ENCODE results near the gene DDX1. TPM values are rescaled to one million over a fixed set of nuclear protein-coding genes. Genes with fewer than 3 reads are reported as not detected.

DDX1 gene
- total and polyA plus RNA-seq, 2 donors (not counting 1 experiment from before 2014, with no cell fraction given) = 54.3 to 176 TPM

DNA sequence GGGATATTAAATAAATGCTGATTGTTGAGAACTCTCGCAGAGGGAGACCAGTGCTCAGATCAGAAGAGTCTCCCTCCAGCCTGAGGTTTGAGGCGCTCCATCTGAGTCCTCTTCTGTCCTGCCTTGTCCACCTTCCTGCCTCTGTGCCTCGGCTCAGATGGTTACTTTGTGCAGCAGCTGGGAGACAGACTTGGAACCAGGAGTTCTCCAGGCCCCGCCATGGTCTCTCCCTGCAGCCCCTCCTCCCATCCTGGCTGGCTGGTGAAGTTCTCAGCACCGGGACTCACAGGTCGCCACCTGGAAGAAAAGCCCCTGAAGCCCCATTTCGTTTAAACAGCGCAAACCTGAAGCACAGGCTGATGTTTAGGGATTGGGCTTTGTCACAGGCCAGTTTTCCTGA is 60.6 kb downstream of the DDX1 start:
- TF ChIP-seq, protein P1, sequence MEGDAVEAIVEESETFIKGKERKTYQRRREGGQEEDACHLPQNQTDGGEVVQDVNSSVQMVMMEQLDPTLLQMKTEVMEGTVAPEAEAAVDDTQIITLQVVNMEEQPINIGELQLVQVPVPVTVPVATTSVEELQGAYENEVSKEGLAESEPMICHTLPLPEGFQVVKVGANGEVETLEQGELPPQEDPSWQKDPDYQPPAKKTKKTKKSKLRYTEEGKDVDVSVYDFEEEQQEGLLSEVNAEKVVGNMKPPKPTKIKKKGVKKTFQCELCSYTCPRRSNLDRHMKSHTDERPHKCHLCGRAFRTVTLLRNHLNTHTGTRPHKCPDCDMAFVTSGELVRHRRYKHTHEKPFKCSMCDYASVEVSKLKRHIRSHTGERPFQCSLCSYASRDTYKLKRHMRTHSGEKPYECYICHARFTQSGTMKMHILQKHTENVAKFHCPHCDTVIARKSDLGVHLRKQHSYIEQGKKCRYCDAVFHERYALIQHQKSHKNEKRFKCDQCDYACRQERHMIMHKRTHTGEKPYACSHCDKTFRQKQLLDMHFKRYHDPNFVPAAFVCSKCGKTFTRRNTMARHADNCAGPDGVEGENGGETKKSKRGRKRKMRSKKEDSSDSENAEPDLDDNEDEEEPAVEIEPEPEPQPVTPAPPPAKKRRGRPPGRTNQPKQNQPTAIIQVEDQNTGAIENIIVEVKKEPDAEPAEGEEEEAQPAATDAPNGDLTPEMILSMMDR (conservative IDR thresholded peaks at IDR 0.05 in 1 of 2, IDR thresholded peaks at IDR 0.05 in 1 of 2; ENCODE audit: low read depth in 1 of 2, low read length in 2 of 2) = no peak
- TF ChIP-seq EZH2 (IDR thresholded peaks at IDR 0.05; ENCODE audit: low read length, missing control alignments) = no peak
- Histone ChIP-seq H4K20me1 (ENCODE audit: control insufficient read depth, extremely low read depth, insufficient read depth, low read length) (no peaks in the 10 kb centered on the region), H3K9ac (ENCODE audit: insufficient read depth, low read length) (no peak overlapping the region), H3K27ac (ENCODE audit: insufficient read depth, low read length) (no peak overlapping the region), H3K36me3 (ENCODE audit: control insufficient read depth, insufficient read depth, low read length) (no peaks in the 10 kb centered on the region), H3K27me3 (ENCODE audit: control insufficient read depth, insufficient read depth, low read length) (no peaks in the 10 kb centered on the region), H3K4me1 (ENCODE audit: control insufficient read depth, extremely low read depth, insufficient read depth, low read length) (no peaks in the 10 kb centered on the region), H3K79me2 (ENCODE audit: control insufficient read depth, insufficient read depth, low read length) (no peaks in the 10 kb centered on the region), H3K9me3 (ENCODE audit: control insufficient read depth, insufficient read depth, low read depth, low read length) (no peaks in the 10 kb centered on the region), H3K4me3 (replicated peaks in 1 of 4; ENCODE audit: control extremely low read depth in 1 of 4, insufficient read depth in 1 of 4, low read depth in 3 of 4, low read length in 4 of 4) (no peak overlapping the region), H3K4me2 (ENCODE audit: extremely low read depth, insufficient read depth, low read length) (no peak overlapping the region), H2AFZ (ENCODE audit: low read length) (no peak overlapping the region)
- DNase-seq (ENCODE audit: low read depth in 2 of 2) = no peak

DNA sequence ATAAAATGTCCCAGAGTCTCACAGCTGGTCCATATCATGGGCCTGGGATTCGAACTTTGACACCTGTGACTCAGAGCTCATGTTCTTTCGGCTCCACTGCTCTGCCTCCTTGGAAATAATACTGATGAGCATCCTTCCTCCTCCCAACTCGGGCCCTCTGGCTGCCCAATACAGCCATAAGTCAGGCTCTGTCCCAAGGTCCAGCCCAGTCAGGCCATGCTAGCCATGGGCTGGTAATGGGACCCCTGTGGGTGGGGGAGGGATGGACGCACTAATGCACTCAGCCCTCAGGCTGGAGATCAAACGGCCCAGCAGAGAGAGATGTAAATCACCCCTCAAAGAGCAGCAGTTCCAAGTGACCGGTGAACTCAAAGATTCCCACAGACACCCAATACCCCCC is 61.1 kb downstream of the DDX1 start:
- no peaks in the 10 kb centered on the region for H3K36me3 ChIP-seq (ENCODE audit: control insufficient read depth, insufficient read depth, low read length)
- H3K9ac ChIP-seq (ENCODE audit: insufficient read depth, low read length) = no peak overlapping the region
- no peak overlapping the region for H3K4me2 ChIP-seq (ENCODE audit: extremely low read depth, insufficient read depth, low read length)
- peak in 1 of 2 donors; percentile 30 for DNase-seq (ENCODE audit: low read depth in 2 of 2)
- no peaks in the 10 kb centered on the region for H4K20me1 ChIP-seq (ENCODE audit: control insufficient read depth, extremely low read depth, insufficient read depth, low read length)
- no peak overlapping the region for H3K4me3 ChIP-seq (replicated peaks in 1 of 4; ENCODE audit: control extremely low read depth in 1 of 4, insufficient read depth in 1 of 4, low read depth in 3 of 4, low read length in 4 of 4)
- H3K9me3 ChIP-seq (ENCODE audit: control insufficient read depth, insufficient read depth, low read depth, low read length) = no peaks in the 10 kb centered on the region
- H2AFZ ChIP-seq (ENCODE audit: low read length) = no peak overlapping the region
- no peaks in the 10 kb centered on the region for H3K79me2 ChIP-seq (ENCODE audit: control insufficient read depth, insufficient read depth, low read length)
- TF ChIP-seq, protein P1 (conservative IDR thresholded peaks at IDR 0.05 in 1 of 2, IDR thresholded peaks at IDR 0.05 in 1 of 2; ENCODE audit: low read depth in 1 of 2, low read length in 2 of 2) = no peak
- no peak overlapping the region for H3K27ac ChIP-seq (ENCODE audit: insufficient read depth, low read length)
- no peaks in the 10 kb centered on the region for H3K27me3 ChIP-seq (ENCODE audit: control insufficient read depth, insufficient read depth, low read length)
- H3K4me1 ChIP-seq (ENCODE audit: control insufficient read depth, extremely low read depth, insufficient read depth, low read length) = no peaks in the 10 kb centered on the region

DNA sequence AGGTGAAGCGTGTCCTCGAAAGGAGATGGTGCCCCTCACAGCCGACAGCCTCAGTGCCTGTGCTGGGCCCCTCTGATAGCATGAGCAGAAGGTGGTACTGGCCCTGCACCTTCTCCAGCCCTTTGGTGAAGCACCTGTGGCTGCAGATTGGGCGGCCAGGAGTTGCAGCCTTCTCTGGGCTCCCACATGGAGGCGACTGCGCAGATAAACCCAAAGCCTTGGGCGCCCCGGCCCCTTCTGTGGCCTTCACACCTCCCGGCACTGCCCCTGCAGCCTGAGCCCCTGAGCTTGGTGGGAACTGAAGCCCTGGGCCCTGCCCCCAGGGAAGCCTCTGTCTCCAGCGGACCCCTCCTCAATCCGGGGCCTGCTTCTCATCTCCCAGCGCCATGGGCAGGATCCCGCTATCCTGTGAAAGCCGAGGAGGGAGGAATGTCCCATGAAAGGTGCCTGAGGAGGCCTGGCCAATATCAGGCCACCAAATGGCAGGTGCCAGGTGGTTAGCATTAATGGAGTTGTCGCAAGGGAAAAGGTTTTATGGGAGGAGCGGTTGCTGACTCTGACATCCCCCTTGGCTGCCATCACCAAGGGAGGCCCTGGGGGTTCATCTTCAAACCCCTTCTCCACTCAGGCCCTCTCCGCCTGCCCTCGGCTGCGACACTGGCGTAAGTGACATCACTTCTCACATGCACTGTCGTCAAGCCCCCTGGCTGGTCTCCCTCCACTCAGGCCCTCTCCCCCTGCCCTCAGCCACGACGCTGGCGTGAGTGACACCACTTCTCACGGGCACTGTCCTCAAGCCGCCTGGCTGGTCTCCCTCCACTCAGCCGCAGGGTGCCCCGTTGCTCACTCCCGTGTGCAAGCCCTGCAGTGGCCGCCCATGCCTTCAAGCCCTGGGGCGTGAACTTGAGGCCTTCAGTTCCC is 62.4 kb downstream of the DDX1 start:
- no peak overlapping the region for H3K4me3 ChIP-seq (replicated peaks in 1 of 4; ENCODE audit: control extremely low read depth in 1 of 4, insufficient read depth in 1 of 4, low read depth in 3 of 4, low read length in 4 of 4)
- H3K4me2 ChIP-seq (ENCODE audit: extremely low read depth, insufficient read depth, low read length) = no peak overlapping the region
- no peak overlapping the region for H3K9ac ChIP-seq (ENCODE audit: insufficient read depth, low read length)
- H3K4me1 ChIP-seq (ENCODE audit: control insufficient read depth, extremely low read depth, insufficient read depth, low read length) = no peaks in the 10 kb centered on the region
- TF ChIP-seq, protein P1 (conservative IDR thresholded peaks at IDR 0.05 in 1 of 2, IDR thresholded peaks at IDR 0.05 in 1 of 2; ENCODE audit: low read depth in 1 of 2, low read length in 2 of 2) = no peak
- TF ChIP-seq EZH2 (IDR thresholded peaks at IDR 0.05; ENCODE audit: low read length, missing control alignments) = no peak
- H3K27ac ChIP-seq (ENCODE audit: insufficient read depth, low read length) = no peak overlapping the region
- no peaks in the 10 kb centered on the region for H3K79me2 ChIP-seq (ENCODE audit: control insufficient read depth, insufficient read depth, low read length)
- H3K36me3 ChIP-seq (ENCODE audit: control insufficient read depth, insufficient read depth, low read length) = no peaks in the 10 kb centered on the region
- H3K9me3 ChIP-seq (ENCODE audit: control insufficient read depth, insufficient read depth, low read depth, low read length) = no peaks in the 10 kb centered on the region
- H2AFZ ChIP-seq (ENCODE audit: low read length) = no peak overlapping the region
- no peaks in the 10 kb centered on the region for H4K20me1 ChIP-seq (ENCODE audit: control insufficient read depth, extremely low read depth, insufficient read depth, low read length)
- no peak for DNase-seq (ENCODE audit: low read depth in 2 of 2)
- H3K27me3 ChIP-seq (ENCODE audit: control insufficient read depth, insufficient read depth, low read length) = no peaks in the 10 kb centered on the region
